Measurements from ENCODE around the gene PLK1. TPM values are rescaled to one million over a fixed set of nuclear protein-coding genes. Genes with fewer than 3 reads are reported as not detected.
A peak's percentile ranks its signal among the peaks of the same experiment; 100 is the strongest.

PLK1 gene
- total and polyA plus RNA-seq, 2 donors: 6.9 to 19.9 TPM

DNA sequence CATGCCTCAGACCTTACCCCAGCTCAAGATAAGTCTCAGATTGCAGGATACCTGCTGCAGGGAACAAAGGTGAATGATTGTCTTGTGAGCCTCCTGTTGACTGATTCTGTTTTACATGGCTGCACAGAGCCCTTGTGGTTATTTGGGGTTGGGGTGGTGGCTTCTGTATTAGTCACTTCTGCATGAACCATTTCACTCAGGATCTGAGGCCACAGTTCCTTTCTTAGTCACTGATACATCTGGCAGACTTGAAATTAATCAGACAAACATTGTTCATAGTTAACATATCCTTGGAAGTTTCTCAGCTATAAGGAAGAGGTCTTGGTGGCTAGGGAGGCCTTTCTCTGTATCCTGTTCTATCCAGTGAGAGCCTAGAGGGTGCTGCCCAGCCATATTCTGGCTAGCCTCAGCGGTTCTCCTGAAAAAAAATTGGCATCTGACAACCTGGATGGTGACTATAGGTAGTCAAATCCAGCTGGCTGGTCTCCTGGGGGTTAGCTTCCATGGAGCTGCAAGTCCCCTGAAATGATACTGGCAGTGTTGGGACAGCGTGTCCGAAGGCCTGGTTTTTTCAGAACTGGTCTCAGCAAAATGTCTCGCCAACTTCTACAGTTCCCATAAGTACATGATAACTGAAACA lies 8.4 kb upstream of the PLK1 start:
- Histone ChIP-seq H3K4me1 (ENCODE audit: control insufficient read depth in 2 of 2, insufficient read depth in 2 of 2, low read length in 2 of 2) (no peaks in the 10 kb centered on the region), H3K27me3 (ENCODE audit: control insufficient read depth in 2 of 2, insufficient read depth in 1 of 2, low read length in 1 of 2) (no peaks in the 10 kb centered on the region), H3K36me3 (ENCODE audit: control insufficient read depth in 2 of 2, insufficient read depth in 2 of 2, low read length in 1 of 2) (peaks cover 56 to 62% of the 10 kb centered on the region in 2 donors), H3K4me3 (ENCODE audit: low read length in 2 of 2) (no peak overlapping the region), H3K9me3 (ENCODE audit: control insufficient read depth in 2 of 2, insufficient read depth in 1 of 2, low read length in 1 of 2) (no peaks in the 10 kb centered on the region), H3K27ac (ENCODE audit: low read depth in 1 of 2, low read length in 1 of 2) (no peak overlapping the region)
- WGBS: 98% methylated on average over 4 of the region's 4 CpGs
- peak in 1 of 9 donors; percentile 16 for DNase-seq (ENCODE audit: low read depth in 6 of 9, low spot score in 9 of 9)

DNA sequence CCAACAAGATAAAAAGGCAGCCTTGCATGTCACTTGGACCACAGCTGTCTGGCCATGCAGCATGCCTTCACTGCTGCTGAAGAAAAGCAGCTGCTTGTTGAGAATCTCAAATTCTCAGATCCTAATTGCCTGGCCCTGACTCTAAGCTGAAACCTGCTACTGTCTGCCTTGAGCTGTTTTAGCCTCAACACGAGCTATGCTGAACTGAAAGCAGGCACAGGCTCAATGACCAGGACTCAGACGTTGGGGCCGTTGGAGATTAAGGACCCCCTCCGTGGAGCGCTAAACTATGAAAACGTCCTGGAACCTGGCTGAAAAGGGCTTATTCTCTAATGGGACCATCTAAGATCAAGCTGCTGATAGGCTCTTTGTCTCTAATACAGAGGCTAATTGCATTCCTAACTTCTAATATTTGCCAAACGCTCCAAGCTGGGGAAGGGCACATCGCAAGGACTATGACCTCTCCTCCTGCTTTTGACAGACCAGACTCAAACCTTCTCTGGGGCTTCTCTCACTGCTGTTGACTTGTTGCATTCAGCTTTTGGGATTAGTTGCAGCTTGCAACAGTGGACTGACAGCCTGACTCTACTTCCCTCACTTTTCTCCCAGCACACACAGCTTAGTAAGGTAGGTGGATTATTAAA lies 4.6 kb upstream of the PLK1 start:
- no peak overlapping the region for H3K27ac ChIP-seq (ENCODE audit: low read depth in 1 of 2, low read length in 1 of 2)

GRCh38 chr16:23676924-23677480 lies 1.7 kb upstream of the PLK1 start:
- H3K4me1 ChIP-seq (ENCODE audit: control insufficient read depth in 2 of 2, insufficient read depth in 2 of 2, low read length in 2 of 2): peaks cover 18 to 33% of the 10 kb centered on the region in 2 donors
- peaks cover 20 to 26% of the 10 kb centered on the region in 2 donors for H3K36me3 ChIP-seq (ENCODE audit: control insufficient read depth in 2 of 2, insufficient read depth in 2 of 2, low read length in 1 of 2)
- H3K27ac ChIP-seq (ENCODE audit: low read depth in 1 of 2, low read length in 1 of 2): no peak overlapping the region
- WGBS: 97% methylated on average over 2 of the region's 2 CpGs
- no peak overlapping the region for H3K4me3 ChIP-seq (ENCODE audit: low read length in 2 of 2)
- no peaks in the 10 kb centered on the region for H3K27me3 ChIP-seq (ENCODE audit: control insufficient read depth in 2 of 2, insufficient read depth in 1 of 2, low read length in 1 of 2)
- no peaks in the 10 kb centered on the region for H3K9me3 ChIP-seq (ENCODE audit: control insufficient read depth in 2 of 2, insufficient read depth in 1 of 2, low read length in 1 of 2)
- DNase-seq (ENCODE audit: low read depth in 6 of 9, low spot score in 9 of 9): no peak

More for the DNA sequence above, 4.6 kb upstream of the PLK1 start:
- Histone ChIP-seq H3K36me3 (ENCODE audit: control insufficient read depth in 2 of 2, insufficient read depth in 2 of 2, low read length in 1 of 2) (peaks cover 21 to 33% of the 10 kb centered on the region in 2 donors), H3K27me3 (ENCODE audit: control insufficient read depth in 2 of 2, insufficient read depth in 1 of 2, low read length in 1 of 2) (no peaks in the 10 kb centered on the region), H3K9me3 (ENCODE audit: control insufficient read depth in 2 of 2, insufficient read depth in 1 of 2, low read length in 1 of 2) (no peaks in the 10 kb centered on the region), H3K4me1 (ENCODE audit: control insufficient read depth in 2 of 2, insufficient read depth in 2 of 2, low read length in 2 of 2) (peaks cover 7 to 8% of the 10 kb centered on the region in 2 donors), H3K4me3 (ENCODE audit: low read length in 2 of 2) (no peak overlapping the region)
- DNase-seq (ENCODE audit: low read depth in 6 of 9, low spot score in 9 of 9): no peak
- 95% methylated on average over 8 of the region's 8 CpGs for WGBS

GRCh38 chr16:23679274-23679985 lies 741 bp downstream of the PLK1 start:
- H3K4me1 ChIP-seq (ENCODE audit: control insufficient read depth in 2 of 2, insufficient read depth in 2 of 2, low read length in 2 of 2): peaks cover 21 to 33% of the 10 kb centered on the region in 2 donors
- H3K27ac ChIP-seq (ENCODE audit: low read depth in 1 of 2, low read length in 1 of 2): peak overlapping the region in 1 of 2 donors; percentile 68
- no peaks in the 10 kb centered on the region for H3K9me3 ChIP-seq (ENCODE audit: control insufficient read depth in 2 of 2, insufficient read depth in 1 of 2, low read length in 1 of 2)
- peak overlapping the region; percentile 75 to 80 for H3K4me3 ChIP-seq (ENCODE audit: low read length in 2 of 2)
- no peaks in the 10 kb centered on the region for H3K27me3 ChIP-seq (ENCODE audit: control insufficient read depth in 2 of 2, insufficient read depth in 1 of 2, low read length in 1 of 2)
- peak in 2 of 9 donors; percentile 23 to 30 for DNase-seq (ENCODE audit: low read depth in 6 of 9, low spot score in 9 of 9)
- peaks cover 31 to 34% of the 10 kb centered on the region in 2 donors for H3K36me3 ChIP-seq (ENCODE audit: control insufficient read depth in 2 of 2, insufficient read depth in 2 of 2, low read length in 1 of 2)
- WGBS: 16% methylated on average over 24 of the region's 24 CpGs

GRCh38 chr16:23679986-23680336 lies 1.3 kb downstream of the PLK1 start:
- no peak for DNase-seq (ENCODE audit: low read depth in 6 of 9, low spot score in 9 of 9)
- Histone ChIP-seq H3K27ac (ENCODE audit: low read depth in 1 of 2, low read length in 1 of 2) (peak overlapping the region in 1 of 2 donors; percentile 47), H3K27me3 (ENCODE audit: control insufficient read depth in 2 of 2, insufficient read depth in 1 of 2, low read length in 1 of 2) (no peaks in the 10 kb centered on the region), H3K36me3 (ENCODE audit: control insufficient read depth in 2 of 2, insufficient read depth in 2 of 2, low read length in 1 of 2) (peaks cover 31 to 36% of the 10 kb centered on the region in 2 donors), H3K4me1 (ENCODE audit: control insufficient read depth in 2 of 2, insufficient read depth in 2 of 2, low read length in 2 of 2) (peaks cover 21 to 33% of the 10 kb centered on the region in 2 donors), H3K9me3 (ENCODE audit: control insufficient read depth in 2 of 2, insufficient read depth in 1 of 2, low read length in 1 of 2) (no peaks in the 10 kb centered on the region), H3K4me3 (ENCODE audit: low read length in 2 of 2) (peak overlapping the region; percentile 75 to 80)
- 77% methylated on average over 6 of the region's 6 CpGs for WGBS

DNA sequence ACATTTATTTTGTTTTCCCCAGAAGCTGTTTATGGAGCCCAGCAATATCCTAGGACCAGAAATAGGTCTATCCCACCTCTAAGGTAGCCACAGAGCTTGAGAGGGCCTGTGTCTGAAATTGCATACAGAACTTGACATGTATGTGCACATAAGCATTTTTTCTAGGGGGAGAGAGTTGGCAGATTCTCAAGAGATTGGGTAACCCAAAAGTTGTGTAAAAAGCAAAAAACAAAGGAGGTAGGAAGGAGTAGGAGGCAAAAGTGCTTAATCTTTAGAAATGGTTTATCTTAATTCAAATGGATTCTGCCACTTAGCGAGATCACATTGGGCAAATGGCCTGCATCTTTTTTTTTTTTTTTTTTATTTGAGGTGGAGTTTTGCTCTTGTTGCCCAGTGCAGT lies 3.5 kb downstream of the PLK1 start:
- WGBS: 97% methylated on average over 1 of the region's 1 CpG
- H3K36me3 ChIP-seq (ENCODE audit: control insufficient read depth in 2 of 2, insufficient read depth in 2 of 2, low read length in 1 of 2): peaks cover 39 to 55% of the 10 kb centered on the region in 2 donors
- no peak overlapping the region for H3K4me3 ChIP-seq (ENCODE audit: low read length in 2 of 2)
- no peak overlapping the region for H3K27ac ChIP-seq (ENCODE audit: low read depth in 1 of 2, low read length in 1 of 2)
- DNase-seq (ENCODE audit: low read depth in 6 of 9, low spot score in 9 of 9): no peak
- H3K9me3 ChIP-seq (ENCODE audit: control insufficient read depth in 2 of 2, insufficient read depth in 1 of 2, low read length in 1 of 2): no peaks in the 10 kb centered on the region
- no peaks in the 10 kb centered on the region for H3K27me3 ChIP-seq (ENCODE audit: control insufficient read depth in 2 of 2, insufficient read depth in 1 of 2, low read length in 1 of 2)
- peaks cover 21 to 33% of the 10 kb centered on the region in 2 donors for H3K4me1 ChIP-seq (ENCODE audit: control insufficient read depth in 2 of 2, insufficient read depth in 2 of 2, low read length in 2 of 2)

DNA sequence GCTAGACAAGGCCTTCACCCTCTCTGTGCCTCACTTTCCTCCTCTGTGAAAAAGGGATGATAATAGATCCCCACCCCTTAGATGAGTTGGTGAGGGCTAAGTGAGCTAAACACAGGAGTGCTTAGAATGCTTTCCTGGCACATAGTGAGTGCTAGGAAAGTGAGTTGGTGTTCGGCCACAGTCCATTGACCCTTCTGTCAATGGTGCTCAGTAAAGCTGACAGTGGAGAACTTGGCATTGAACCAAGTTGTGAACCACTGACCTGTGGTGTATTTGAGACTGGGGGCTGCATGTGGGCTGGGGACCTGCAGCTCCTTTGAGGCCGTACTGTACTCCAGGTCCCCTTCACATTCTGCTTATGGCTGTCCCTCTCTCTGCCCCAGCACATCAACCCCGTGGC lies 4.8 kb downstream of the PLK1 start:
- no peak overlapping the region for H3K27ac ChIP-seq (ENCODE audit: low read depth in 1 of 2, low read length in 1 of 2)
- no peak for DNase-seq (ENCODE audit: low read depth in 6 of 9, low spot score in 9 of 9)
- peaks cover 52 to 68% of the 10 kb centered on the region in 2 donors for H3K36me3 ChIP-seq (ENCODE audit: control insufficient read depth in 2 of 2, insufficient read depth in 2 of 2, low read length in 1 of 2)
- H3K27me3 ChIP-seq (ENCODE audit: control insufficient read depth in 2 of 2, insufficient read depth in 1 of 2, low read length in 1 of 2): no peaks in the 10 kb centered on the region
- 96% methylated on average over 3 of the region's 3 CpGs for WGBS
- H3K4me3 ChIP-seq (ENCODE audit: low read length in 2 of 2): no peak overlapping the region
- H3K9me3 ChIP-seq (ENCODE audit: control insufficient read depth in 2 of 2, insufficient read depth in 1 of 2, low read length in 1 of 2): no peaks in the 10 kb centered on the region
- H3K4me1 ChIP-seq (ENCODE audit: control insufficient read depth in 2 of 2, insufficient read depth in 2 of 2, low read length in 2 of 2): peaks cover 16 to 29% of the 10 kb centered on the region in 2 donors

- Histone ChIP-seq H3K27ac (ENCODE audit: low read depth in 1 of 2, low read length in 1 of 2) (no peak overlapping the region), H3K36me3 (ENCODE audit: control insufficient read depth in 2 of 2, insufficient read depth in 2 of 2, low read length in 1 of 2) (peaks cover 72 to 78% of the 10 kb centered on the region in 2 donors), H3K4me3 (ENCODE audit: low read length in 2 of 2) (no peak overlapping the region), H3K9me3 (ENCODE audit: control insufficient read depth in 2 of 2, insufficient read depth in 1 of 2, low read length in 1 of 2) (no peaks in the 10 kb centered on the region), H3K27me3 (ENCODE audit: control insufficient read depth in 2 of 2, insufficient read depth in 1 of 2, low read length in 1 of 2) (no peaks in the 10 kb centered on the region), H3K4me1 (ENCODE audit: control insufficient read depth in 2 of 2, insufficient read depth in 2 of 2, low read length in 2 of 2) (peaks cover 0 to 3% of the 10 kb centered on the region in 2 donors)
- DNase-seq (ENCODE audit: low read depth in 6 of 9, low spot score in 9 of 9): no peak
- WGBS: 98% methylated on average over 16 of the region's 16 CpGs
These were observed 8.5 kb downstream of the PLK1 start for GRCh38 chr16:23687034-23687808.

Measured in thymus (tissue), 11 donors.